Measurements from ENCODE around the gene EXOC6B. TPM values are rescaled to one million over a fixed set of nuclear protein-coding genes. Genes with fewer than 3 reads are reported as not detected.

EXOC6B gene
- total RNA-seq, 2 experiments from 2014 or later: 6.8 to 7.6 TPM

DNA sequence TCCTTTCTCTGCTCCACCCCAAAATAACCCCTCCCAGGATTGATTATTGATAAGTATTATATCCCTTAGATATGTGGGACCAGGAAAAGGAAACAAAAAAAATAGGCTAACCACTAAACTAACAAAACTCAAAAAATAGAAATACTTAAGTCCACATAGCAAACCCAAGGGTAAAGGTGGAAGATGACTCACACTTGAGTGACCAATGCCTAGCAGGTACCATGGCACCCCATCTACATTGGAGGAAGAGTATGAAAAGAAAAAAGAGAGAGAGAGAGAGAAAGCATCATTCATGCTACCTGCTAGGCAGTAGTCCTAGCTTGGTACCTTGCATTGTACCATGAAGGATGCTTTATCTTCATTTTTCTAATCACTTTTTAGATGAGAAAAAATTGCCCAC, 6.3 kb downstream of the EXOC6B start:
- Mint-ChIP-seq H3K27me3 (no peaks in the 10 kb centered on the region), H3K9me3 (no peaks in the 10 kb centered on the region), H3K27ac (no peak overlapping the region), H3K36me3 (peaks cover 12% of the 10 kb centered on the region), H3K4me1 (peaks cover 27% of the 10 kb centered on the region), H3K4me3 (no peak overlapping the region)
- no peak for DNase-seq

DNA sequence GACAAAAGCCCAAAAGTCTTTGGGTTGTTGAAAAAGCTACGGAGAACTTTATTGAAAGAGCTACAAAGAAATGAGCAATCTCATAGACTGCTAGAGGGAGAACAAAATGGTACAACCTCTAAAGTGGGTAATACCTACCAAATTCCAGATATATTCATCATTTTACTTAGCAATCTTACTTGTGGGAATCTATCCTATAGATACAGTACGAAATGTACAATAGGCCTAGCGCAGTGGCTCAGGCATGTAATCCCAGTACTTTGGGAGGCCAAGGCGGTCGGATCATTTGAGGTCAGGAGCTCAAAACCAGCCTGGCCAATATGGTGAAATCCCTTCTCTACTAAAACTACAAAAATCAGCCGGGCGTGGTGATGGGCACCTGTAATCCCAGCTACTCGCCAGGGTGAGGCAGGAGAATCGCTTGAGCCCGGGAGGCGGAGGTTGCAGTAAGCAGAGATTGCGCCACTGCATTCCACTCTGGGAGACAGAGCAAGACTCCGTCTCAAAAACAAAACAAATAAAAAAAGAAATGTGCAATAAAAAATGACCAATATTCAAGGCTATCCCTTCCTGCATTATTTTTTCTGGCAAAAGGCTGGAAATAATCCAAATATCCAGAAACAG, 10.1 kb downstream of the EXOC6B start:
- no peak overlapping the region for H3K4me3 Mint-ChIP-seq
- no peaks in the 10 kb centered on the region for H3K9me3 Mint-ChIP-seq
- H3K27ac Mint-ChIP-seq: no peak overlapping the region
- no peaks in the 10 kb centered on the region for H3K27me3 Mint-ChIP-seq
- peaks cover 14% of the 10 kb centered on the region for H3K4me1 Mint-ChIP-seq
- peaks cover 5% of the 10 kb centered on the region for H3K36me3 Mint-ChIP-seq
- no peak for DNase-seq

DNA sequence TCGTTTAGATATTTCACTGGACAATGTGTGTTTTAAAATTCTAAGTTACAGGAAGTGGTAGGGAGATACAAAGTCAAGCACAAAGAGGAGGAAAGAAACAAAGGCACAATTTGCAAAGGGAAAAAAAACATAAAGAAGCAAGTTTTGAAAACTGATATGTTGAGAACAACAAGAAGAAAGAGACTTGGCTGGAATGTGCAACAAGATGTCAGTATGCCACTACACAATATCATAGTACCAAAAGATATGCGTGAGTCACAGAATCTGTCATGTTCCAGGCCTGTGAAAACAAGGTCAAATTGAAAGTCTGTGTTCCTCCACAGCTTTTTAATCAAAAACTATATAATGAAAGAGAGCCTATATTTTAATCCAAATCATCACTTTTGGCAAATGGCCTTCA, 12.0 kb downstream of the EXOC6B start:
- no peak overlapping the region for H3K4me3 Mint-ChIP-seq

DNA sequence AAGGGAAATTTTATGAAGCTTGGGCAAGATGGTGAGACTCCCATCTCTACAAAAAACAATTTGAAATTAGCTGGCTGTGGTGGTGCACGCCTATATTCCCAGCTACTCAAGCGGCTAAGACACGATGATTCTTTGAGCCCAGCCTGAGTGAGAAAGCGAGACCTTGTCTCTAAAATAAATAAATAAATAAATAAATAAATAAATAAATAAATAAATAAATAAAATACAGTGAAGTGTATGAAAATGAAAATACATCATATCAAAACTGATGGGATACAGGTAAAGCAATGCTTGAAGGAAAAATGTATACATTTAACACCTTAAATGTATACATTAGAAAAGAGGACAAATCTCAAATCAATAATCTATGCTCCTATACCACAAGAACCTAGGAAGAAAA, 15.7 kb downstream of the EXOC6B start:
- Mint-ChIP-seq H3K9me3 (peaks cover 19% of the 10 kb centered on the region), H3K4me1 (peaks cover 4% of the 10 kb centered on the region), H3K27ac (no peak overlapping the region), H3K36me3 (peaks cover 33% of the 10 kb centered on the region), H3K27me3 (no peaks in the 10 kb centered on the region), H3K4me3 (no peak overlapping the region)
- no peak for DNase-seq

More for the DNA sequence above, 12.0 kb downstream of the EXOC6B start:
- peaks cover 9% of the 10 kb centered on the region for H3K4me1 Mint-ChIP-seq
- H3K27me3 Mint-ChIP-seq: no peaks in the 10 kb centered on the region
- H3K27ac Mint-ChIP-seq: no peak overlapping the region
- peaks cover 11% of the 10 kb centered on the region for H3K9me3 Mint-ChIP-seq
- no peak for DNase-seq
- H3K36me3 Mint-ChIP-seq: peaks cover 20% of the 10 kb centered on the region

DNA sequence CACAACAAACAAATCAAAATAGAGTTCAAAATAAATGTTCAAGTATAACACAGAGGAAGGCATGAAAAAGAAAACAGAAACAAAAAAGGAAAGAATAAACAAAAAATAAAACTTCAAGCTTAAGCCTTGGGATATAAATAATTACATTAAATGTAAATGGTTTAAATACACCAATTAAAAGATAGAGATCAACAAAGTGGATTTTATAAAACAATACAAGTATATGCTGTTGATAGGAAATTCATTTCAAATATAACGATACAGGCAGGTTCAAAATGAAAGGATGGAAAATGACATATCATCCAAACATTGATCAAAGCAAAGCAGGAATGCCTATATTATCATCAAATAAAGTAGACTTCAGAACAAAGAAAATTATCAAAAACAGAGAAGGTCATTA, 16.7 kb downstream of the EXOC6B start:
- no peak for DNase-seq
- Mint-ChIP-seq H3K36me3 (peaks cover 33% of the 10 kb centered on the region), H3K4me1 (peaks cover 4% of the 10 kb centered on the region), H3K9me3 (peaks cover 19% of the 10 kb centered on the region), H3K27ac (no peak overlapping the region), H3K27me3 (no peaks in the 10 kb centered on the region), H3K4me3 (no peak overlapping the region)

DNA sequence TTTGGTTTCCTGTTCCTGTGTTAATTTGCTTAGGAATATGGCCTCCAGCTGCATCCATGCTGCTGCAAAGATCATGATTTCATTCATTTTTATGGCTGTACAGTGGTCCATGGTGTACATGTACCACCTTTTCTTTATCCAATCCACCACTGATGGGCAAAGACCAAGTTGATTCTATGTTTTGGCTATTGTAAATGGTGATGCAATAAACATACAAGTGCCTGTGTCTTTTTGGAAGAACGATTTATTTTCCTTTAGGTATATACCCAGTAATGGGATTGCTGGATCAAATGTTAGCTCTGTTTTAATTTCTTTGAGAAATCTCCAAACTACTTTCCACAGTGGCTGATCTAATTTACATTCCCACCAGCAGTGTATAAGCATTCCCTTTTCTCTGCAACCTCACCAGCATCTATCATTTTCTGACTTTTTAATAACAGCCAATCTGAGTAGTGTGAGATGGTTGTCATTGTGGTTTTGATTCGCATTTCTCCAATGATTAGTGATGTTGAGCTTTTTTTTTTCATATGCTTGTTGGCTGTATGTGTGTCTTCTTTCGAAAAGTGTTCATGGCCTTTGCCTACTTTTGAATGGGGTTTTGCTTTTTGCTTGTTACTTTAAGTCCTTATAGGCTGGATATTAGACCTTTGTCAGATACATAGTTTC, 19.4 kb downstream of the EXOC6B start:
- Mint-ChIP-seq H3K9me3 (peaks cover 19% of the 10 kb centered on the region), H3K27me3 (no peaks in the 10 kb centered on the region), H3K4me1 (peaks cover 7% of the 10 kb centered on the region), H3K27ac (no peak overlapping the region), H3K36me3 (peaks cover 33% of the 10 kb centered on the region), H3K4me3 (no peak overlapping the region)
- DNase-seq: no peak

DNA sequence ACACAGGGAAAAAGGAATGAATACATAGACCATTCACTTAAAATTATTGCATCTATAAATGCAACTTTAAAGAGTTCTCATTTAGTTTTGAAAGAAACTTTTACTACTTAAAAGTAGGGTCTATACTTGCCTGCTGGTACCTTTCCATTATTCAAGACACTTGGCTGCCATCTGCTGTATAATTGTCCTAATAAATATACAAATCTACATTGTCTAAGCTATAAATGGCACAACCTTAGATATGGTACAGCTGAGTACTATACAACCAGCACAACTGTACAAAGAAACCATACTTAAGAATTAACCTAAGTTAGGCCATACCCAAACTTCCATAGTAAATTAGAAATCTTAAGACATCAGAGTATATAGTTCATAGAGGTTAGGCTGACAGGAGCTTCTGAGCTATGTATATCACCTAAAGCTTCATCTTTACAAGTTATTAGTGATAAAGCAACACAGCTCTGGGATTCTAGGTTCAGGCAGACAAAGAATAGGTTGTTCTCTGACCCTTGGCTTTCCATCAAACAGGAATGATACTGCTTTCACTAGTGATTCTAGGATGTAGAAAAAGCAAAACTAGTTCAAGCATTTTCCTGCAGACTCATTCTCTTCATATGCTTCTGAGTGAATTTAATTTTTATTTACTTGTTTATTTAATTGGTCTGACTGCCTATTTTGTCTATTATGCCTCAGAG, 22.1 kb downstream of the EXOC6B start:
- H3K27me3 Mint-ChIP-seq: no peaks in the 10 kb centered on the region
- peaks cover 7% of the 10 kb centered on the region for H3K9me3 Mint-ChIP-seq
- no peak for DNase-seq
- H3K36me3 Mint-ChIP-seq: peaks cover 12% of the 10 kb centered on the region
- peaks cover 7% of the 10 kb centered on the region for H3K4me1 Mint-ChIP-seq
- no peak overlapping the region for H3K27ac Mint-ChIP-seq
- H3K4me3 Mint-ChIP-seq: no peak overlapping the region

DNA sequence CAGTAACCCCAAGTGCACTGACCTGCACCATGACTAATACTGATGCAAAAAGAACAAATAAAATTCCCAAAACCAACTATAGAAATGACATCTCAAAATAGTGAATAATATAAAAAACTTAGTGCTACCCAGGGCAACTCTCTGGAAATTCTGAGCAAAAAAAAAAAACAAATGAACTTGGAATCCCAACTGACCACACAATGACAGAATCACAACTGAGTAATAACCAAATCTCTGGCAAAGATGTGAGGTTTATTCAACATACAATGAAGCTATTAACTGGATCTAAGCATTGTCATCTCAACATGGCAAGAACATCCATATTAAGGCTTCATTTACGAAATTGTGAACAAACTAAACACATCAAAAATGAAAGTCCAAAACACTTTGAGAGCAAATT, 22.7 kb downstream of the EXOC6B start:
- no peak overlapping the region for H3K4me3 Mint-ChIP-seq
- peaks cover 10% of the 10 kb centered on the region for H3K36me3 Mint-ChIP-seq
- no peak overlapping the region for H3K27ac Mint-ChIP-seq
- H3K4me1 Mint-ChIP-seq: peaks cover 7% of the 10 kb centered on the region
- peaks cover 5% of the 10 kb centered on the region for H3K9me3 Mint-ChIP-seq
- DNase-seq: no peak
- H3K27me3 Mint-ChIP-seq: no peaks in the 10 kb centered on the region

DNA sequence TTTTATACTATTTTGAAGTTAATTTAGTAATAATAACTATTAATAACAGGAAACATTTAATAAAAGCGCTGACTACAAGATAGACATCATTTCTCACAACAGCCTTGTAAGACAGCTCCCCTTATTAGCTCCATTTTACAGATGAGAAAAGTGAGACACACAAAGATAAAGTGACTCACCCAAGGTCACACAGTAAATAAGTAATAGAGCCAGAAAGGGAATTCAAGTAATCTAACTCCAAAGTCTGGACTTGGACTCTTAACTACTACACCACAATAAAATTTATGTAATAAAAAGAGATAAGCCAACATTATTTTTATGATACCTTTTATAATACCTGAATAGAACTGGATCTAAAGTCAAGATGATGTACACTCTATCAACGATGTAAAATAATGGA, 25.3 kb downstream of the EXOC6B start:
- H3K36me3 Mint-ChIP-seq: no peaks in the 10 kb centered on the region
- H3K4me3 Mint-ChIP-seq: no peak overlapping the region
- DNase-seq: no peak
- H3K27me3 Mint-ChIP-seq: no peaks in the 10 kb centered on the region
- H3K27ac Mint-ChIP-seq: no peak overlapping the region
- no peaks in the 10 kb centered on the region for H3K9me3 Mint-ChIP-seq
- H3K4me1 Mint-ChIP-seq: peaks cover 7% of the 10 kb centered on the region

DNA sequence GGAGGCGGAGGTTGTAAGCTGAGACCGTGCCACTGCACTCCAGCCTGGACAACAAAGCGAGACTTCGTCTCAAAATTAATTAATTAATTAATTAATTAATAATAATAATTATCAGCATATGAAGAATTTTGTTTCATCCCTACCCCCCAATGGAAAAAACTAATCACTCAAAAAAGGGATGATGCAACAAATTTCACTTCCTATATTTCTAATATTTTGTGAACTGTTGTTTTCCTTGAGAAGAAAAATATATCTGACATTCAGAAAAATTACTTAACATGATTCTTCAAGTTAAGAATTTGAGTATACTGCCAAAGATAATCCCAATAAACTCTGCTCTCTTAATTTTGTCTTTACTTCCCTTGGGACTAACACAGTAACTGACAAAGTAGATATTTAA, 28.1 kb downstream of the EXOC6B start:
- Mint-ChIP-seq H3K4me3 (no peak overlapping the region), H3K36me3 (peaks cover 1% of the 10 kb centered on the region), H3K9me3 (no peaks in the 10 kb centered on the region), H3K27ac (no peak overlapping the region), H3K27me3 (no peaks in the 10 kb centered on the region), H3K4me1 (peaks cover 7% of the 10 kb centered on the region)
- no peak for DNase-seq

DNA sequence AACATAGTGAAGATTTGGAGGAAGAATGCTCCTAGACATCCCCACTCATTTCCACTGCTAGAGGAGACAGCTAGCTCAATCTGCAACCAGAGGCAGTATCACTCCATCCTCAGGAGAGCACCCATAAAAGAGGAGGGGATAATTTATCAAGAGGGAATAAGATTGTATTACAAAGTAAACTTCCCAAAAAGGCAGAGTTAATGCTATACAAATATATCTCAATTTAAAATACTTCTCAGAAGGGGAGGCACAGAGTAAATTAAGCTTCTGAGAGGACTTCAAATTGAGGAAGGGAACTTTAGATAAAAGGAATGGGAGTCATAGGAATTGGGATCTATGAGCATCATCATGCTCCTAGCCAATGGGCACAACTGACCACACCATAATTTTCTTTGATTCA, 29.1 kb downstream of the EXOC6B start:
- Mint-ChIP-seq H3K27me3 (no peaks in the 10 kb centered on the region), H3K36me3 (peaks cover 1% of the 10 kb centered on the region), H3K4me1 (peaks cover 7% of the 10 kb centered on the region), H3K9me3 (no peaks in the 10 kb centered on the region), H3K4me3 (no peak overlapping the region), H3K27ac (no peak overlapping the region)
- no peak for DNase-seq

DNA sequence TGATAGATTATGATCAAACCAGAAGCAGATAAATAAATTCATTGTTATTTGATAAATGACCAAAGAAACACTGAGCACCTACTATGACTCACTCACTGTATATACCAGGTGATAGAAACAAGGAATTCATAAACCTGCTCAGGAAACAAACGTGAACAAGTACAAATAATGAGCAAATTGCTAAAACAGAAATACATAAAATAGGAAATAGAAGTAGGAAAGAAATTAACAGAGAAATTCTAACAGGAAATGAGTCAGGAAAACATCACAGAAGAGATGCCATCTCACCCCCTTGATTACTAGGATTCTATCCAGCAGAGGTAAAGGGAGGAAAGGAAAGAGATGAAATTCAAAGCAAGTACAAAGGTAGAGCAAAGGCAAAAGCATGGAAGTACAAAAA, 31.3 kb downstream of the EXOC6B start:
- no peaks in the 10 kb centered on the region for H3K27me3 Mint-ChIP-seq
- no peak overlapping the region for H3K4me3 Mint-ChIP-seq
- H3K27ac Mint-ChIP-seq: no peak overlapping the region
- peaks cover 7% of the 10 kb centered on the region for H3K4me1 Mint-ChIP-seq
- no peaks in the 10 kb centered on the region for H3K9me3 Mint-ChIP-seq
- no peak for DNase-seq
- H3K36me3 Mint-ChIP-seq: peaks cover 1% of the 10 kb centered on the region

DNA sequence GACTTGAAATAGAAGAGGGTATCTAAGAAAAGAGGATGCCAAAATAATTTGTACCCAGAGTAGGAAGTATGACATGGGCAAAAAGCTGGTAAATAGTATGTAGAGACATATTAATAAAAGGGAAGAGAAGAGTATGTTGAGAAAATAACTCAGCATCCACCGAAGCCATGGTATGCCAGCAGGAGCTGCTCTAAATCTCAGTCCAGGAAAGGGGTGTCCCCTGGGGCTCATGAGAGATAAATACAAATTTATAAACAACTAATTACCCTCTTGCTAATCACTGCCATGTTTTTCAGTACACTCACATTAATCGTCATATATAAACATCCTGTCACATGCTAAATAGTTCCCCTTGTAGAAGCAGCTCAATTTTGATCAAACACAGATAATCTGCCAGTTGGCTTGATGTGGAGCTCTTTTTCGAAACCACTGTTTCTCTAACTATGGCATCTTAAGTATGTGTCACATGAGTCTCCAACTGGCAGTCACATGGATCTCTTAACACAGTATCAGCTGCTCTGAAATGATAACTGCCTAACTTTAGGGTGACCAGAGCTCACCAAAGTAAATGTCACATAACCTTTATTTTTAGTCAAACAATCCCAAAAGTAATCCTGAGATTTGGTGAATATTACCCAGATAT, 31.9 kb downstream of the EXOC6B start:
- Mint-ChIP-seq H3K4me1 (peaks cover 7% of the 10 kb centered on the region), H3K9me3 (no peaks in the 10 kb centered on the region), H3K36me3 (peaks cover 1% of the 10 kb centered on the region), H3K4me3 (no peak overlapping the region), H3K27ac (no peak overlapping the region), H3K27me3 (no peaks in the 10 kb centered on the region)
- no peak for DNase-seq

DNA sequence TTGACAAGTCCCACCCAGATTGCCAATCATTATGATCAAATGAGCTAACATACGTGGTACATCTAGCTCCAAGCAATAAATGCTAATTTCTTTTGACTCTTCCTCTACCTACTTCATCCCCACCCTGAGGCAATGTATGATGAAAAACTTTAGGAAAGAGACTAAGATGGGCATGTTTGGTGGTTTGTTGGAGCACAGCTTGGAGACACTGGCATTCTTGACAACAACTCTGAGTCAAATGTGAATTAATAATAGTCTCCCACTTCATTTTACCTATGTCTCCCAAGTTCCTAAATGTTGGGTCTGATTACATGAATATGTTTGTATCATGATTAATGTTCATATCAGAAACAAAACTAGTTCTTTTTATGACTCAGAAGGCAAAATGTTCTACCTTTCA, 36.6 kb downstream of the EXOC6B start:
- H3K36me3 Mint-ChIP-seq: peaks cover 6% of the 10 kb centered on the region
- H3K9me3 Mint-ChIP-seq: no peaks in the 10 kb centered on the region

DNA sequence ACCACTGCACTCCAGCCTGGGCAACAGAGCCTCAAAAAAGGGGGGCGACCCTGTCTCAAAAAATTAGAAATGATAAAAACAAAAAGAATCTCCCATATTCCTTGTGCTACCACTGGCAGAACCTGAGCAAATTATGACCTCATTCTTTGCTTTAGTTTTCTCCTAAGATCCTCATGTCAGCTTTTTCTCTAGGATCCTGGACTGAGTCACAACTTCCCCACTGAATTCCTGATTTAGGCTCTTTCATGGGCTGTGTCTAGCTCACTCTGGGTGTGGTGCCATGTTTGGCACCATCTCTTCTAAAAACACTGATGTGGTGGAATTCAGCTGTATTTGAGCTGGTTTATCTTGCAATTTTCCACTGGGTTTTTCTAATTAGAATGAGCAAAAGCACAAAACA, 37.1 kb downstream of the EXOC6B start:
- Mint-ChIP-seq H3K27ac (no peak overlapping the region), H3K9me3 (no peaks in the 10 kb centered on the region), H3K4me1 (no peaks in the 10 kb centered on the region), H3K36me3 (peaks cover 7% of the 10 kb centered on the region), H3K4me3 (no peak overlapping the region), H3K27me3 (no peaks in the 10 kb centered on the region)
- no peak for DNase-seq

More for the DNA sequence above, 36.6 kb downstream of the EXOC6B start:
- H3K27ac Mint-ChIP-seq: no peak overlapping the region
- no peaks in the 10 kb centered on the region for H3K4me1 Mint-ChIP-seq
- DNase-seq: no peak
- H3K4me3 Mint-ChIP-seq: no peak overlapping the region
- H3K27me3 Mint-ChIP-seq: no peaks in the 10 kb centered on the region

Data from activated naive CD8-positive, alpha-beta T cell treated with anti-CD3 and anti-CD28 coated beads for 36 hours (primary cell).